ENCODE results near the gene YPEL1. TPM values are rescaled to one million over a fixed set of nuclear protein-coding genes. Genes with fewer than 3 reads are reported as not detected.

The YPEL1 gene
- total and polyA plus RNA-seq, 2 of the 13 experiments (the other 11 are each of a cell fraction or from before 2014, with no cell fraction given): 0.33 to 2.5 TPM

- Histone ChIP-seq H3K9me3 (ENCODE audit: low read length) (no peaks in the 10 kb centered on the region), H3K79me2 (ENCODE audit: insufficient read depth, low read length) (no peaks in the 10 kb centered on the region), H3K27ac (ENCODE audit: extremely low read length, insufficient read depth, low read length) (no peak overlapping the region), H3K4me2 (ENCODE audit: low read depth, low read length) (no peak overlapping the region), H3K27me3 (ENCODE audit: control insufficient read depth in 1 of 2, insufficient read depth in 2 of 2, low read length in 2 of 2) (no peaks in the 10 kb centered on the region), H3K4me1 (ENCODE audit: insufficient read depth, low read length) (peaks cover 21% of the 10 kb centered on the region), H2AFZ (ENCODE audit: low read length) (no peak overlapping the region), H3K4me3 (replicated peaks in 1 of 3; ENCODE audit: insufficient read depth in 1 of 3, low read depth in 2 of 3, low read length in 3 of 3) (no peak overlapping the region), H4K20me1 (ENCODE audit: insufficient read depth, low read length) (no peaks in the 10 kb centered on the region; the same call in 1 of the 2 replicates), H3K36me3 (replicated peaks in 1 of 2; ENCODE audit: control insufficient read depth in 1 of 2, insufficient read depth in 2 of 2, low read length in 2 of 2) (peaks cover 8 to 38% of the 10 kb centered on the region in 2 experiments), H3K9ac (ENCODE audit: insufficient read depth, low read depth, low read length) (no peak overlapping the region)
- intact Hi-C loops (cut with micrococcal nuclease; ENCODE audit: unreplicated experiment): no loop called here
- FAIRE-seq (no peak), ATAC-seq (no peak), DNase-seq (ENCODE audit: low spot score) (no peak)
- TF ChIP-seq ZSCAN22 (CRISPR knock-in tag; IDR thresholded peaks at IDR 0.05) (no peak), RBM22 (optimal IDR thresholded peaks at IDR 0.05; ENCODE audit: low read length) (peak; percentile 91), AGO2 (optimal IDR thresholded peaks at IDR 0.05; ENCODE audit: low read depth, low read length) (peak; percentile 74), BRCA1 (CRISPR knock-in tag; IDR thresholded peaks at IDR 0.05) (no peak), ZNF558 (CRISPR knock-in tag; IDR thresholded peaks at IDR 0.05; ENCODE audit: borderline replicate concordance) (no peak)
- ChIA-PET POLR2A (no interaction called here), CTCF (ENCODE audit: low intra/inter-chr PET ratio, low total read pairs) (no interaction called here)
- no TSS peak for BruUV-seq (replicated peaks)
- in situ Hi-C loops (cut with HindIII; ENCODE audit: extremely low pct_ligation_motif_present, low pct_unique_long_range_greater_than_20kb): no loop called here
- WGBS (ENCODE audit: low lambda C conversion rate): 97% methylated on average over 21 of the region's 21 CpGs
Measured at GRCh38 chr22:21758091-21758864, 22.7 kb upstream of the YPEL1 start.

GRCh38 chr22:21755851-21756284 is 20.3 kb upstream of the YPEL1 start:
- Histone ChIP-seq H3K9ac (ENCODE audit: insufficient read depth, low read depth, low read length) (no peak overlapping the region), H3K4me3 (replicated peaks in 1 of 3; ENCODE audit: insufficient read depth in 1 of 3, low read depth in 2 of 3, low read length in 3 of 3) (no peak overlapping the region), H3K79me2 (ENCODE audit: insufficient read depth, low read length) (no peaks in the 10 kb centered on the region), H3K27ac (ENCODE audit: extremely low read length, insufficient read depth, low read length) (no peak overlapping the region), H3K36me3 (replicated peaks in 1 of 2; ENCODE audit: control insufficient read depth in 1 of 2, insufficient read depth in 2 of 2, low read length in 2 of 2) (peaks cover 3 to 15% of the 10 kb centered on the region in 2 experiments; a peak in 2 of 5 replicates), H3K4me2 (ENCODE audit: low read depth, low read length) (no peak overlapping the region), H3K4me1 (ENCODE audit: insufficient read depth, low read length) (peaks cover 21% of the 10 kb centered on the region), H2AFZ (ENCODE audit: low read length) (no peak overlapping the region), H3K9me3 (ENCODE audit: low read length) (no peaks in the 10 kb centered on the region), H4K20me1 (ENCODE audit: insufficient read depth, low read length) (no peaks in the 10 kb centered on the region; the same call in 1 of the 2 replicates), H3K27me3 (ENCODE audit: control insufficient read depth in 1 of 2, insufficient read depth in 2 of 2, low read length in 2 of 2) (no peaks in the 10 kb centered on the region)
- intact Hi-C loops (cut with micrococcal nuclease; ENCODE audit: unreplicated experiment) (no loop called here), in situ Hi-C loops (cut with HindIII; ENCODE audit: extremely low pct_ligation_motif_present, low pct_unique_long_range_greater_than_20kb) (no loop called here)
- TF ChIP-seq POLR2G (IDR thresholded peaks at IDR 0.05; ENCODE audit: low read depth, low read length) (0 out of 2 replicates have a peak, but pooled peaks have one; percentile 19), STAG1 (CRISPR knock-in tag; IDR thresholded peaks at IDR 0.05) (no peak), SAP130 (CRISPR knock-in tag; IDR thresholded peaks at IDR 0.05; ENCODE audit: low read depth) (no peak), ZNF720 (CRISPR knock-in tag; IDR thresholded peaks at IDR 0.05) (no peak), PLRG1 (conservative IDR thresholded peaks at IDR 0.05) (no peak), REL (CRISPR knock-in tag; conservative IDR thresholded peaks at IDR 0.05) (no peak), RFXAP (CRISPR knock-in tag; IDR thresholded peaks at IDR 0.05; ENCODE audit: borderline replicate concordance) (no peak), PRDM15 (CRISPR knock-in tag; IDR thresholded peaks at IDR 0.05) (no peak), SMAD9 (CRISPR knock-in tag; IDR thresholded peaks at IDR 0.05) (no peak)
- FAIRE-seq: no peak
- ATAC-seq: no peak
- WGBS (ENCODE audit: low lambda C conversion rate): 54% methylated on average over 5 of the region's 5 CpGs
- ChIA-PET POLR2A (no interaction called here), CTCF (ENCODE audit: low intra/inter-chr PET ratio, low total read pairs) (no interaction called here)
- BruUV-seq (replicated peaks): no TSS peak
- DNase-seq (ENCODE audit: low spot score): peak; percentile 18

All from HepG2 (cell line).